Measurements from ENCODE around the gene ANGPTL1.

DNA sequence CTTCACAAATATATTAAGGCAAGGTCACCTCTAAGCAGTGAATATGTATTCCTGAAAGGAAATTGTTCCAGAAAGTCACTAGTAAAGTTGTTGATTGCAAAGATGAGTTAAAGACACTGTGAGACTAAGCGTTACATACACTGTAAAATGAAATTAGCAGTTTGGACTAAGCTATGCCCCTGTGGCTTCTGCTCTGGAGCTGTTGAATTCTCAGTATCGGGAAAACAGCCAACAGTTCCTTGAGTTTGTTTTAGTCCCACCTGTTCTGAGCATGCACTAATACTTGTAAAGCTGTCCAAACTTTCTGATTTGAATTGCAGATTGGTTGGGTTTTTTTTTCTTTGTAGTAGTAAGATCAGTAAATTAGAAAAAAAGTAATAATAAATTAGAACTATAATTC lies 21.0 kb downstream of the ANGPTL1 start:
- TF ChIP-seq CTCF (IDR thresholded peaks at IDR 0.05) (no peak), POLR2A (IDR thresholded peaks at IDR 0.05) (no peak)

Measured in thyroid gland (tissue), 4 donors.